ENCODE data around the gene CEP41. TPM values are rescaled to one million over a fixed set of nuclear protein-coding genes. Genes with fewer than 3 reads are reported as not detected.
A peak's percentile ranks its signal among the peaks of the same experiment; 100 is the strongest.

Gene CEP41
- total RNA-seq, 1 donor from 2014 or later, result 1.6 TPM

DNA sequence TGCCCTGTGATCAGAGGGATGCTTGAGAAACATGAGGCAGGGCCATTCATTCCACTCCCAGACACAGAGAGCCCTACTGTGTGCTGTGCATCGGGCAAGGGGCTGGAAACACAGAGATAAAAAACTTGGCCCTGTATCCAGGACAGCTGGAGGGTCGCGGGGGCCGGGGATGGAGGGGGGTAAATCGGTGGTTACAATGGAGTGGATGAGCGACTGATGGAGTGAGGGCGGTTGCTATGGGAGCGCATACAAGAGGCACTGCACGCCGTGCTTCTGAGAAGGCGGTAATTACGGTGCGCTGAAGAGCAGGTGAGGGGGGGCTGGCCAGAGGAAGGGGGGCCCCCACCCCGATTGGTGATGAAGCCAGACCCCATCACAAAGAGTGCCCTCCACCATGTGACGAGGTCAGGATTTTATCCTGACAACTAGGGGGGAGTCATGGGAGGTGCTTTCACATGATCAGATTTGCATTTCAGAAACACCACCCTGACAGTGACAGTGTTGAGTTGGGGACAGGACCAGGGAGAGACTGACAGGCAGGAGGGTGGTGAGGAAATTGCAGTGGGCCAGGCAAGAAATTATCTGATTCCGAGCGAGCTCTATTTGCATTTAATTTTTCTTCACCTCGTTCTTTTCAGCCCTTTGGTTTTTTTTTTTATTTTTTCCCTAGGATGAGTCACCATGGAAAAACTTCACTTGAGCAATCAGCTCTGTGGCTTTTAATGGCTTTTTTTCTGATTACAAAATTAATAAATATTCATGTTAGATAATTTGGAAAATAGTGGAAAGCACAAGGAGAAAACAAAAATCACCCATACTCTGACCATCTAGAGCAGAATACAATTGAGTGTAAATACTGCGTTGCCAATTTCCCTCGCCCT lies 88.4 kb downstream of the CEP41 start:
- peak; percentile 22 to 58 for DNase-seq (ENCODE audit: low read depth in 2 of 2)

DNA sequence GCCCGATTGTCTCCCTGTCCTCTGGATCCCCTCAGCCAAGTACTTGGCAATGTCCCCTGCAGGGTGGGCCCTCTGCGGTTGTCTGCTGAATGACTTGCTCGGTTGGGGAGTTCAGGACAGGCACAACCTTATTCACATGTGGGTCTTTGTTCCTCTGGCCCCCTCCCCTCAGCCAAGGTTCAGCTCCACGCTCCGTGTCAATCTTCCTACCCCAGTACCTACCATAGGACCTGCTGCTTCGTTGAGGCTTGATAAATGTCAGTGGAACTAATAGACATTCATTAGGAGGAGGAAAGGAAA lies 89.1 kb downstream of the CEP41 start:
- DNase-seq (ENCODE audit: low read depth in 2 of 2), result no peak

DNA sequence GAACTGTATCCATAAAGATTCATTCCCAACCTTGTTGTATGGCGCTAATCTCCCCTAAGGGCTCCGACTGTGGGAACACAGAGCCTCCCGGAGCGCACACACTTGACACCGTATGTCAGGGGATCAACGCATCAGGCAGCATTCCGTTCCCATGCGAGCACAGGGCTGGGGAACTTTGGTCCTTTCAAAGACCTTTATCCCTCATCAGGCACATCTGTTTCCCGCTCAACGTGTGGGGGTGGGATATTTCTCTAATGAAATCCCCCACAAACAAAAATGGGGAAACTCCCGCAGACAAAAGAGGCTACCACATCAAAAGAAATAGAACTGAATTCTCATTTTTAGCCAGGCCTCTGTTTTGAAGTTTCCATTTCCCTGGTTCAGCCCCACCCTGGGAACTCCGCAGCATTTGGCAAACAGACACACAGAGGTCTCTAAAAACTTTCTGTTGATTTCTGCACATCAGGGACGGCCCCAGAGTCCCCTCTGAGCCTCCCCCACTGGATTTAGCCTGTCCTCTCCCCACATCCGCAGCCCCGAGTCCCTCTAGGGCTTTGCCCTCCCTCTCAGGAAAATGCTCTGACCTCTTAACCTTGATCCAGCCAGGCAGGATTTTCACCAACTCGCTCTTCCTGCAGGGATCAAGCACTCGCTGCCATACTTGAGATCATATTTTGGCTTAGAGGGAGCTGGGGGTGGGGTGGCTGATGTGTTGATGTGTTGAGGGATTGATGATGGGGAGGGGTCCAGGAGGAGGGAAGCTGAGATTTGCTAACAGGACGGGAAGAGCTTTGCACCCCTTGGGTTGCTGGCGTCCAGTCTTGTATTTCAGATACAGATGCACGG lies 89.6 kb downstream of the CEP41 start:
- peak in 1 of 2 donors; percentile 64 for DNase-seq (ENCODE audit: low read depth in 2 of 2)

DNA sequence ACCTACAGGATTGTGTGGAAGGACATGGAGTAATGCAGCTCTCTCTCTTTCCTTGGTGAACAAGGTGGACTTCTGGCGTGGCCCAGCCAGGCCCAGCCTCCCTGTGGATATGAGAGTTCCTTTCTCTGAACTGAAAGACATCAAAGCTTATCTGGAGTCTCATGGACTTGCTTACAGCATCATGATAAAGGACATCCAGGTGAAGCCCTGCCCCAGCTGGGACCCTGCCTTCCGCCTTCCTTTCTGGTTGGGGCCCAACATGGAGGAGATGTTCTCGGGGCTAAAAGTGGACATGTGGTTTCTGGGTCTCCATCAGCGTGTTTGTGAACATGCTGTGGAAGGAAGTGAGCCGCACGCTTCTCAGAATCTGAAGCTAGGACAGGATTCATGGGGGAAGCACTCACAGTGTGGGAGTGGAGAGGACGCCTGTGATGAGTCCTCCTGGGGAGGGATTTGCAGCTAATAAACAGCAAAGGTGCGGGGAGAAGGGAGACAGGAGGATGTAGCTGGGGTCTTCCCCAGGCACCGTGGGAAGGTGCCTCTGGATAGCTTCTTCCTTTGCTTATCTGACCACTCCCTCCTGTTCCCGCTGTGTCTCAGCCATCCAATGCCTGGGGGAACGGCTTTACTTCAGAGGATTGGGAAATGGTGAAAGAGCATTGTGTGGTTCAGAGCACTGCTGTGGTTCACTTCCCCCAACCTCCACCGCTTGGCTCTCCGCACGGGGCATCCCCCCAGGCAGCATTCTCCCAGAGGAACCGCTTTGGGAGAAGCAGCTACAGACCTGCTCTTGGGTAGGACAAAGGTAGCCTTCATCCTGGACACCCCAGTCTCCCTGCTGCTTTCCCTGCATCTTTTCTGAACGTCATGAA lies 90.7 kb downstream of the CEP41 start:
- DNase-seq (ENCODE audit: low read depth in 2 of 2), result no peak

DNA sequence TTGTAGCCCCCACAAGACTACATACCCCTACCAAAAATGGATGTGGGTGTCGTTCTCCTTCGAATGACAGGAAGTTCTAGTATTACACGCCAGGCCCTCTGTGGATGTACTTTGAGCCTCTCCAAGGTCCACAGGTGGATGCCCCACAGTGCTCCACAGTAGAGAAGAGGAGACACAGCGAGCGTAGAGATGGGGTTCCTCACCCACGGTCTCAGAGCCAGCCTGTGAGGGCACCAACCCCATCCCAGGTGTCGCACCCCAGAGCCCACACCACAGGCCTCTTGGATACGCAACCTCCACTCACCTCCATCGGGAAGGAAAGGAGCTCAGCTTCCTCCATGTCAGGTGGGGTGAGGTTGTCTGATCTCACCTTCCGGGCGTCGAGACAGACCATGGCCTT lies 93.9 kb downstream of the CEP41 start:
- no peak for DNase-seq (ENCODE audit: low read depth in 2 of 2)

DNA sequence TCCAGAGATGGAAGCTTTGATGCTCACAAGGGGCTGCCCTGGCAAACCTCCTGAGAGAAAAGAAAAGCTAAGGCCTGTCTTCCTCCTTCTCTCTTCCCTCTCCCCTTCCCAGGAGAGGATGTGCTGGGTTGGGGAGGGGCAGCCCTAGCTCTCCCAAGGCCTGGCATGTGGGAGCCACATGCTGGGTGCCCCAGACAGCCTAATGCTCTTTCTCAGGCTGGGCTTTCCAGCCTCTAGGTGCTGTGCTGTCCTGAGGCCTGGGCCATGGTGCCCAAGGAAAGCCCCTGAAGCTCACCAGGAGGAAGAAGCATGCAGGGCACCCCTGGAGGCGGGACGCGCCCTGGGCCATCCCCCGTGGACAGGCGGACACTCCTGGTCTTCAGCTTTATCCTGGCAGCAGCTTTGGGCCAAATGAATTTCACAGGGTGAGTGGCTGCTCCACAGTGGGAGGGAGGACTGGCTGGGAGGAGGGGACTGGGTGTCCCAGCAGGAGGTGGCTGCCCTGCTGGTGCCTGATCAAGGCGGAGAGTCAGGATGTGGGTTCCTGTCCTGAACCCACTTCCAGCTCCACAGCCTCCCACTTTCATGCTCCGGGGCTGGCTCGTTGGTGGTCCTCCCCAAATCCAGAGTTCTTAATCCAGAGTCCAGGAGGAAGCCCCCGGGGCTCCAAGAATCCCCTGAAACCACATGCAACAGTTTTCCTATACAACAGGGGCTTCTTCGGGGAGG lies 94.5 kb downstream of the CEP41 start:
- DNase-seq (ENCODE audit: low read depth in 2 of 2), result no peak

DNA sequence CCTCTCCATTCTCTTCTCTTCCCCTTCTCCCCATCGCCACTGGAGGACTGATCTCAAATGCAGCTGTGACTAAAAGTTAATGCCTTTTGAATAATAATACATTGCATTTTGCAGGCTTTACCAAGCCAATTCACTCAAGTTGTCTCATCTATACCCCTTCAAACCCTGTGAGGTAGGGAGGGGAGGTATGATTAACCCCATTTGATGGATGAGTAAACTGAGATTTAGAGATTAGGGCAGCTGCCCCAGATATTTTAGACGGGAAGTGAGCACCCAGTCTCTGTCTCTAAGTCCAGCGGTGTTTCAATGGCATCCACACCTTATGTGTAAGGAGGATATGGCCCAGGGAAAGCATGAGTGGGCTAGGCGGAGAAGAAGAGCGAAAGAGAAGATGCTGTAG lies 95.1 kb downstream of the CEP41 start:
- no peak for DNase-seq (ENCODE audit: low read depth in 2 of 2)

DNA sequence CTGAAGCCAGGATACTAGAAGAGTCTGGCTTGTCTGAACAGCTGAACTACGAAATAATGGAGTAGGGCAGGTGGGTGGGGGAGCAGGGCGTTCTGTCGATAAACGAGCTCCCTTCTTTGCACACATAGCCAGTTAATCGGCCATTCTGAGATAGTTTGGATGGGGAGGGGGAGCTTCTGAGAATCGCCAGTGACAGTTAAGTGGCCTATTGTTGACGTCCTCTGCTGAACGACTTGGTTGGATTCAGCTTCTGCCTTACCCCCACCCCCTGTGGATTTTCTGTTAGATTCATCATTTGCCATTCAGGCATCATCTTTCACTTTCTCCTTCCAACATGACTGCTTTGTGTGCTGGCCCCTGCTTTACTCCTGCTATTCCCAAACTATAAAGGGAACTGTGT lies 95.7 kb downstream of the CEP41 start:
- no peak for DNase-seq (ENCODE audit: low read depth in 2 of 2)

DNA sequence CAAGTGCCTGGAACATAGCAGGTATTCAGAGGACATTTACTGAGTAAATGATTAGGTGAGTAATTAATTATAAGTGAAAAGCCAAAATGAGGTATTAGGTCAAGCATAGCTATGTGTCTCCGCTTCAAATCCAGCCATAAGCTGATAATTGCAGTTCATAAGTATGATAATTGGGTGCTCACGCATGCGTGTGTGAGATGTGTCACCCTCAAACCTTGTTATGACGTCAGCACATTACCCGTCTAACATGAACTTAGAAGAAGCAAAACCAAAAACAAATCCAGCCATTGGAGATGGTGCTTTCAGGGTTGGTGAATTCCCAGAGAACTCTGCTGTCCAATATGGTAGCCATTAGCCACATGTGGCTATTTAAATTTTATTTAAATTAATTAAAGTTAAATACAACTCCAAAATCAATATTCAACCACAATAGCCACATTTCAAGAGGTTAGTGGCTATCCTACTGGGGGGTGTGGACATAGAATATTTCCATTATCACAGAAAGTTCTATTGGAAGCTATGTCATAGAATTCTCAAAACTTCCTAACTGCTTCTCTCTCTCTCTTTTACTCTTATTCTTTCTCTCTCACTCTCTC lies 96.4 kb downstream of the CEP41 start, which contains the start of gene CPA5:
TSS of gene CPA5 (plus strand) at position 546 of the 596 bp plus-strand sequence. CDS start 1,670 bp downstream, outside the sequence.
- DNase-seq (ENCODE audit: low read depth in 2 of 2), result no peak

Other genes with a start within 250 kb of the CEP41 start
- gene TMEM209, start 235.6 kb downstream of the CEP41 start, total RNA-seq, result 4.6 and 5.4 TPM in 2 replicates
- gene SSMEM1, start 233.2 kb downstream of the CEP41 start, total RNA-seq, result not detected in 2 replicates
- not detected in 2 replicates for gene CPA2, start 174.2 kb downstream of the CEP41 start, total RNA-seq
- under 0.01 TPM in 1 of 2 replicates, not detected in the other for gene CPA4, start 147.9 kb downstream of the CEP41 start, total RNA-seq
- not detected in 2 replicates for gene CPA5, start 96.2 kb downstream of the CEP41 start, total RNA-seq
- gene CPA1, start 60.5 kb downstream of the CEP41 start, total RNA-seq, result not detected in 2 replicates
- 0.40 and 1.1 TPM in 2 replicates for gene MEST, start 51.1 kb upstream of the CEP41 start, total RNA-seq
- 8.3 and 13.7 TPM in 2 replicates for gene COPG2, start 227.7 kb upstream of the CEP41 start, total RNA-seq
- not detected in 2 replicates for gene TSGA13, start 245.5 kb upstream of the CEP41 start, total RNA-seq

Data from lung microvascular endothelial cell (primary cell).